Cerebellar cortex (tissue), 1 donor: ENCODE results near the gene TMEM170A.

ENCODE experiments used
- DNase-seq: peaks from one replicate; pipeline ENCODE4 v3.0.0-alpha.2; 2015; ENCODE audit warnings: low spot score

Gene TMEM170A

DNA sequence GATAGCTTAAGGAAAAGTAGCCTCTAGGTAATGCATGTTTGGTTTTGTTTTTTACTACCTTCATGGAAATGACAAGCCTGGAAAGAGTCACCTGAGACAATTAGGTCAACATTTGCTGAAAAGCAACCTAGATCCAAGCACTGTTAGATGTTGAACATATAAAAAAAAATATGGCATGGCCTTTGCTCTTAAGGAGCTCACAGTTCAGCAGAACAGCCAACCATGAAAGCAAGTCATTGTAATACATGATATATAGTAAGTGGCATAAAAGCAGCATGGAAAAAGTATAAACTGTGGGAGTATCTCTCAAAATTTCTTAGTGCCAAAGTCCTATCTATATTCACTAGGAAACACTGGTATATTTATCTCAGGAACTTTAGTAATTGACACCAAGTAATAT, 62.8 kb downstream of the TMEM170A start:
- DNase-seq: no peak

DNA sequence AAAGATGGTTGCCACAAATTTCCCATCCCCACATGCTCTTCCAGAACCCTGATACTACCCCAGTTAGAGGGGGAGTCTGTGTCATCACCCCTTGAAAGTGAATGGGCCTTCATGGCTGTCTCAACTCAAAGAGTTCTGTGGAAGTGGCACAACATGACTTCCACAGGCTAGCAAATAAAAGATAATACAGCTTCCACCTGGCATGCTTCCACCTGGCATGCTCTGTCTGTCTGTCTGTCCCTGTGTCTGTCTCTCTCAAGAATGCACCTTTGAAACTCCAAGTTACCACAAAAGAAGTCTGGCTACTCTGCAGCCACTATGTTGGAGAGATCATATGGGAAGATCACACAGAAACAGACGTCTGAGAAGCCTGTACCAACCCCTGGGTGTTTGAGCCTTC, 66.2 kb downstream of the TMEM170A start:
- no peak for DNase-seq

DNA sequence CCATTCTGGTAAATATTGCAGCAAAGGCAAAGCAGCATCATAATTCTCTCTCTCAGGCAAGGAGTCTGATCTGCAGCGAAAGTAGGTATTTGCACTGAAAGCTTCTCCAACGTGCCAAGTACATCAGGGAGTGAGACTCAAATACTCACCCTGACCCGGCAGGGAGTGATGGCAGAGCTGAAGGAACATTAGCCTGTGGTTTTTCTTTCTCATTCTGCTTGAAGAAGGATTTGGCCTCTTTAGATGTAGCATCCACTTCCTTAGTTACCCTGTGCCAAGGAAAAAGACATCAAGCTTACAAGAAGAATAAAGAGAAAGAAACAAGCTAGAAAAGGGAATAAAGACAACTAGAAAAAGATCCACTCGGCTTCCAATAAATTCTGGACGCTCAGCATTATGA, 69.5 kb downstream of the TMEM170A start:
- no peak for DNase-seq
